H1 (cell line): ENCODE data around the gene CCL3. TPM values are rescaled to one million over a fixed set of nuclear protein-coding genes. Genes with fewer than 3 reads are reported as not detected.

Experiments used
- CTCF ChIA-PET: fragments of 300-600 bp; sonication (Branson Sonifier 250); formaldehyde crosslinking; loops from one replicate; lab custom pipeline; 2021; ENCODE audit not compliant: partially characterized antibody; lab: Charles Lee
- POLR2A ChIA-PET: fragments of 300-600 bp; sonication (Branson Sonifier 250); formaldehyde crosslinking; loops from one replicate; lab custom pipeline; 2021; ENCODE audit warnings: inconsistent platforms; ENCODE audit not compliant: partially characterized antibody; lab: Charles Lee
- DNase-seq, 2 experiments: peaks; one replicate each; pipeline versions ENCODE4 v3.0.0 to v3.0.0-alpha.2; 2010 to 2022; ENCODE audit warnings: low spot score in 2 of 2, low read depth in 1 of 2, mixed read lengths in 1 of 2
- FAIRE-seq: peaks from 2 replicates; lab custom pipeline; 2011; peaks lifted over from hg19 to GRCh38; lab: Jason Lieb, UNC
- H2AFZ ChIP-seq: 2 replicates; pipeline ENCODE4 v1.8.1; 2012; ENCODE audit warnings: low read length, inconsistent platforms
- H2AK5ac ChIP-seq: 2 replicates; pipeline ENCODE4 v1.6.1; 2013; ENCODE audit warnings: low read depth, low read length
- H2BK120ac ChIP-seq: replicated peaks from 2 replicates; pipeline ENCODE3; 2013; ENCODE audit warnings: low read depth, low read length, inconsistent platforms
- H2BK12ac ChIP-seq: 2 replicates; pipeline ENCODE4 v1.6.1; 2013; ENCODE audit warnings: low read depth, low read length
- H2BK15ac ChIP-seq: 2 replicates; pipeline ENCODE4 v1.6.1; 2013; ENCODE audit warnings: low read length
- H2BK20ac ChIP-seq: 2 replicates; pipeline ENCODE4 v1.6.1; 2013; ENCODE audit warnings: low read length
- H2BK5ac ChIP-seq: 2 replicates; pipeline ENCODE4 v1.6.1; 2013; ENCODE audit warnings: low read depth, low read length
- H3K14ac ChIP-seq: 2 replicates; pipeline ENCODE4 v1.6.1; 2013; ENCODE audit warnings: inconsistent platforms; ENCODE audit not compliant: insufficient read length
- H3K18ac ChIP-seq: 2 replicates; pipeline ENCODE4 v1.6.1; 2013; ENCODE audit warnings: low read length; ENCODE audit errors: extremely low read depth
- H3K23ac ChIP-seq: 2 replicates; pipeline ENCODE4 v1.6.1; 2013; ENCODE audit warnings: inconsistent platforms; ENCODE audit not compliant: insufficient read length
- H3K23me2 ChIP-seq: 2 replicates; pipeline ENCODE4 v1.6.1; 2013; ENCODE audit warnings: low read depth, low read length
- H3K27ac ChIP-seq: 2 replicates; pipeline ENCODE4 v1.6.1; 2011; ENCODE audit warnings: low read depth, low read length, inconsistent platforms
- H3K27me3 ChIP-seq, 4 experiments: replicated peaks in 1 of 4; 1 replicate in 1 of 4; 2 replicates in 3 of 4; pipeline versions ENCODE4 v1.6.1 to v1.8.1; 2011 to 2013; ENCODE audit warnings: low read length in 3 of 4, mild to moderate bottlenecking in 3 of 4, inconsistent platforms in 2 of 4, mixed read lengths in 2 of 4, moderate library complexity in 1 of 4; ENCODE audit not compliant: control insufficient read depth in 3 of 4, insufficient read depth in 3 of 4; ENCODE audit errors: extremely low read depth in 1 of 4
- H3K36me3 ChIP-seq, 4 experiments: 2 replicates each; pipeline versions ENCODE4 v1.6.1 to v1.8.1; 2011 to 2013; ENCODE audit warnings: mild to moderate bottlenecking in 4 of 4, low read length in 3 of 4, moderate library complexity in 2 of 4, control low read depth in 1 of 4, inconsistent platforms in 1 of 4; ENCODE audit not compliant: insufficient read depth in 4 of 4, control insufficient read depth in 2 of 4
- H3K4ac ChIP-seq: replicated peaks from 2 replicates; pipeline ENCODE3; 2013; ENCODE audit warnings: low read length, low read depth, mixed read lengths, inconsistent platforms; ENCODE audit not compliant: insufficient read length
- H3K4me1 ChIP-seq, 4 experiments: replicated peaks in 1 of 4; 1 replicate in 1 of 4; 2 replicates in 3 of 4; pipeline versions ENCODE4 v1.6.1 to v1.8.1; 2011 to 2013; ENCODE audit warnings: low read length in 3 of 4, inconsistent platforms in 2 of 4, mixed read lengths in 1 of 4; ENCODE audit not compliant: insufficient read depth in 4 of 4, control insufficient read depth in 3 of 4
- H3K4me2 ChIP-seq, 2 experiments: 2 replicates each; pipeline versions ENCODE4 v1.6.1 to v1.8.1; 2011 to 2013; ENCODE audit warnings: low read depth in 2 of 2, low read length in 2 of 2, control low read depth in 1 of 2, inconsistent platforms in 1 of 2, mild to moderate bottlenecking in 1 of 2; ENCODE audit not compliant: insufficient read depth in 1 of 2
- H3K4me3 ChIP-seq, 4 experiments: fragments of 200-600, 300-600 bp in 1 of 4; sonication (generic), shearing (Covaris generic), sonication (Bioruptor Twin) in 1 of 4; 2 replicates each; pipeline versions ENCODE4 v1.5.1 to v1.8.1; 2011 to 2016; ENCODE audit warnings: low read length in 4 of 4, low read depth in 3 of 4, control low read depth in 2 of 4, inconsistent platforms in 2 of 4, mild to moderate bottlenecking in 2 of 4, mixed read lengths in 1 of 4, moderate library complexity in 1 of 4; ENCODE audit not compliant: insufficient read depth in 2 of 4; ENCODE audit errors: extremely low read depth in 1 of 4
- H3K56ac ChIP-seq: replicated peaks from 2 replicates; pipeline ENCODE3; 2013; ENCODE audit warnings: low read depth, mild to moderate bottlenecking, mixed read lengths, low read length, inconsistent platforms; ENCODE audit not compliant: insufficient read length
- H3K79me1 ChIP-seq: 2 replicates; pipeline ENCODE4 v1.6.1; 2013; ENCODE audit warnings: low read depth, low read length, control low read depth
- H3K79me2 ChIP-seq, 2 experiments: 2 replicates each; pipeline versions ENCODE4 v1.6.1 to v1.8.1; 2012 to 2013; ENCODE audit warnings: low read length in 2 of 2, mild to moderate bottlenecking in 2 of 2, inconsistent platforms in 1 of 2; ENCODE audit not compliant: insufficient read depth in 2 of 2, control insufficient read depth in 1 of 2
- H3K9ac ChIP-seq, 4 experiments: replicated peaks in 1 of 4; 1 replicate in 1 of 4; 2 replicates in 3 of 4; pipeline versions ENCODE4 v1.6.1 to v1.8.1; 2011 to 2013; ENCODE audit warnings: low read depth in 3 of 4, low read length in 3 of 4, control low read depth in 2 of 4, mild to moderate bottlenecking in 2 of 4, moderate library complexity in 2 of 4, inconsistent platforms in 1 of 4; ENCODE audit errors: extremely low read depth in 1 of 4
- H3K9me3 ChIP-seq, 2 experiments: 2 replicates each; pipeline versions ENCODE4 v1.6.1 to v1.8.1; 2012 to 2013; ENCODE audit warnings: mild to moderate bottlenecking in 2 of 2, moderate library complexity in 2 of 2, control low read depth in 1 of 2, inconsistent platforms in 1 of 2, low read depth in 1 of 2, low read length in 1 of 2, mixed read lengths in 1 of 2; ENCODE audit not compliant: insufficient read depth in 2 of 2
- H4K20me1 ChIP-seq, 2 experiments: replicated peaks in 1 of 2; 2 replicates each; pipeline versions ENCODE3 to v1.8.1; 2011 to 2013; ENCODE audit warnings: inconsistent platforms in 2 of 2, low read length in 2 of 2, mild to moderate bottlenecking in 1 of 2; ENCODE audit not compliant: insufficient read depth in 2 of 2, control insufficient read depth in 1 of 2
- H4K5ac ChIP-seq: 2 replicates; pipeline ENCODE4 v1.6.1; 2013; ENCODE audit warnings: low read length, low read depth, mixed read lengths, inconsistent platforms; ENCODE audit not compliant: insufficient read length
- H4K8ac ChIP-seq: 2 replicates; pipeline ENCODE4 v1.8.0; 2013; ENCODE audit warnings: mild to moderate bottlenecking, moderate library complexity, low read length, inconsistent platforms; ENCODE audit not compliant: insufficient read depth; ENCODE audit errors: extremely low read depth
- H4K91ac ChIP-seq: replicated peaks from 2 replicates; pipeline ENCODE3; 2013; ENCODE audit warnings: low read length, mixed read lengths, inconsistent platforms; ENCODE audit not compliant: insufficient read length
- CREB1 ChIP-seq: IDR thresholded peaks from 2 replicates; pipeline ENCODE4 v1.6.1; 2012; ENCODE audit warnings: inconsistent platforms
- MAX ChIP-seq: IDR thresholded peaks from 2 replicates; pipeline ENCODE4 v1.6.1; 2012; ENCODE audit warnings: inconsistent platforms
- USF2 ChIP-seq: IDR thresholded peaks from 2 replicates; pipeline ENCODE4 v1.6.1; 2011; ENCODE audit warnings: low read length, improper control_type of control experiment
- YY1 ChIP-seq: IDR thresholded peaks from 2 replicates; pipeline ENCODE4 v1.6.1; 2011; ENCODE audit warnings: low read depth, mild to moderate bottlenecking, low read length
- WGBS, 2 experiments: shearing (Covaris generic) in 1 of 2; methylation state at CpG; one replicate each; pipeline versions ENCODE4 v1.1.6 to v1.1.7; 2013 to 2015; ENCODE audit warnings: low lambda C conversion rate in 2 of 2, mixed read lengths in 2 of 2, inconsistent platforms in 1 of 2, low coverage in 1 of 2, missing lambda C conversion rate in 1 of 2; ENCODE audit not compliant: insufficient replicate concordance in 2 of 2, insufficient coverage in 1 of 2, insufficient read length in 1 of 2; ENCODE audit errors: extremely low coverage in 1 of 2, missing lambda C conversion rate in 1 of 2; 5-methylcytosine and 5-hydroxymethylcytosine counted together
- polyA plus RNA-seq, 7 experiments: library from polyadenylated mRNA; depleted of rRNA in 3 of 7; stranded (reverse) in 5 of 7; unstranded in 2 of 7; fragments of >200 nt in 5 of 7; fragments of 200-250 nt in 2 of 7; gene quantifications; 1 replicate in 5 of 7; 2 replicates in 1 of 7; 4 replicates in 1 of 7; pipeline versions ENCODE4 v1.2.1 to v1.2.3, GENCODE V29; 2011 to 2013; ENCODE audit warnings: missing spikeins in 2 of 7, mixed read lengths in 2 of 7
- total RNA-seq: library from RNA; stranded (reverse); fragmentation: NEBNext Ultra II Directional; extraction: Animal tissue kit (Norgen Biotek cat#: 25700); gene quantifications from 2 replicates; pipeline ENCODE4 v1.2.1, GENCODE V29; 2021

CCL3 gene
- total and polyA plus RNA-seq, 2 of the 8 experiments (the other 6 are each of a cell fraction or from before 2014, with no cell fraction given) = not detected

GRCh38 chr17:36068524-36068923 is 21.4 kb downstream of the CCL3 start:
- H3K23ac ChIP-seq = no peak overlapping the region
- CTCF ChIA-PET = interaction anchor here (0.6 to 1.3 kb wide), 5 partner anchors 10 to 1305 kb away, joined by 3 to 5 read pairs (median 3); no protein-coding TSS in a partner anchor
- TF ChIP-seq YY1 (peak; percentile 92), CREB1 (no peak), USF2 (no peak), MAX (no peak)
- TF ChIP-seq, all 59 proteins: peak for 1
- H3K14ac ChIP-seq = no peak overlapping the region
- no peak overlapping the region for H3K4me2 ChIP-seq
- no peak overlapping the region for H3K18ac ChIP-seq
- no peak overlapping the region for H3K4ac ChIP-seq
- H3K79me2 ChIP-seq = no peaks in the 10 kb centered on the region
- H3K4me1 ChIP-seq = no peaks in the 10 kb centered on the region
- no peak overlapping the region for H4K8ac ChIP-seq
- no peak overlapping the region for H3K27ac ChIP-seq
- no peaks in the 10 kb centered on the region for H3K9me3 ChIP-seq
- H2BK12ac ChIP-seq = no peak overlapping the region
- no peak overlapping the region for H4K91ac ChIP-seq
- H2AK5ac ChIP-seq = no peak overlapping the region
- H3K79me1 ChIP-seq = no peaks in the 10 kb centered on the region
- no peak overlapping the region for H3K4me3 ChIP-seq
- H3K27me3 ChIP-seq = no peaks in the 10 kb centered on the region
- H2AFZ ChIP-seq = 0 out of 2 replicates have a peak overlapping the region, but pooled peaks have one; percentile 24
- FAIRE-seq (no peak), DNase-seq (no peak)
- no peak overlapping the region for H2BK5ac ChIP-seq
- H2BK20ac ChIP-seq = no peak overlapping the region
- no peaks in the 10 kb centered on the region for H3K23me2 ChIP-seq
- no peaks in the 10 kb centered on the region for H3K36me3 ChIP-seq
- no peak overlapping the region for H2BK120ac ChIP-seq
- H3K9ac ChIP-seq = no peak overlapping the region
- no peak overlapping the region for H4K5ac ChIP-seq
- H4K20me1 ChIP-seq = no peaks in the 10 kb centered on the region
- WGBS, 2 experiments = 94% methylated on average over 3 of the region's 3 CpGs; no CpG with 5 or more reads in 1 of the 2 experiments
- POLR2A ChIA-PET = interaction anchor here (0.6 kb wide), 1 partner anchor 742 kb away, joined by 3 read pairs; no protein-coding TSS in a partner anchor
- no peak overlapping the region for H2BK15ac ChIP-seq
- H3K56ac ChIP-seq = no peak overlapping the region
